ENCODE measurements around the gene EXOSC3. TPM values are rescaled to one million over a fixed set of nuclear protein-coding genes. Genes with fewer than 3 reads are reported as not detected.
A peak's percentile ranks its signal among the peaks of the same experiment; 100 is the strongest.

EXOSC3 gene
- total and polyA plus RNA-seq, 9 of the 15 experiments (the other 6 are each of a cell fraction or from before 2014, with no cell fraction given) = 18.5 to 266 (median 114) TPM

DNA sequence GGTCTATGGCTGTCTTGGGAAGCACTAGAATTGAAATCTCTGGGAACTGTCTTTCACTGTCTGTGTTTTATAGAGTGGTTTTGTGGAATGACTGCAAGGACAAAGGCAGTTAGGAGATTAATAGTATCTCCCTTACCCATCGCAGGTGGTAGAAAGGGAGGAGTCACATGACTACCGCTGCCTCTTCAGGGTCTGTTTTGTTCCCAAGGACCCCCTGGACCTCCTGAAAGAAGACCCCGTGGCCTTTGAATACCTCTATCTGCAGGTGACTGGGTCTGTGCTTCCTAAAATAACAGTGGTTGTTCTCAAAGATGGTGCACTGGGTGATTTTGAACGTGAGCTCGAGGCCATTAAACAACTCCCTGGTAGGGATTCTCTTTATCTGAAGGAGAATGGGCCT lies 54.0 kb downstream of the EXOSC3 start:
- in situ Hi-C loops (cut with MboI) = loop anchor here (25.0 kb wide), 1 partner anchor 631 kb away; no protein-coding TSS in a partner anchor
- no peak overlapping the region for H3K4me3 ChIP-seq
- WGBS (ENCODE audit: insufficient coverage, low coverage, missing lambda C conversion rate) = 2% methylated on average over 5 of the region's 5 CpGs
- H3K9me3 ChIP-seq (replicated peaks; ENCODE audit: control insufficient read depth, insufficient read depth, low read depth, low read length) = no peaks in the 10 kb centered on the region
- H2AFZ ChIP-seq (ENCODE audit: low read depth, low read length) = no peak overlapping the region
- H3K9me1 ChIP-seq (ENCODE audit: control insufficient read depth, insufficient read depth, low read length) = no peaks in the 10 kb centered on the region
- TF ChIP-seq MLLT1 (IDR thresholded peaks at IDR 0.05) = no peak
- TF ChIP-seq, protein P1, sequence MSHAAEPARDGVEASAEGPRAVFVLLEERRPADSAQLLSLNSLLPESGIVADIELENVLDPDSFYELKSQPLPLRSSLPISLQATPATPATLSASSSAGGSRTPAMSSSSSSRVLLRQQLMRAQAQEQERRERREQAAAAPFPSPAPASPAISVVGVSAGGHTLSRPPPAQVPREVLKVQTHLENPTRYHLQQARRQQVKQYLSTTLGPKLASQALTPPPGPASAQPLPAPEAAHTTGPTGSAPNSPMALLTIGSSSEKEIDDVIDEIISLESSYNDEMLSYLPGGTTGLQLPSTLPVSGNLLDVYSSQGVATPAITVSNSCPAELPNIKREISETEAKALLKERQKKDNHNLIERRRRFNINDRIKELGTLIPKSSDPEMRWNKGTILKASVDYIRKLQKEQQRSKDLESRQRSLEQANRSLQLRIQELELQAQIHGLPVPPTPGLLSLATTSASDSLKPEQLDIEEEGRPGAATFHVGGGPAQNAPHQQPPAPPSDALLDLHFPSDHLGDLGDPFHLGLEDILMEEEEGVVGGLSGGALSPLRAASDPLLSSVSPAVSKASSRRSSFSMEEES (CRISPR knock-in tag; IDR thresholded peaks at IDR 0.05) = peak; percentile 63
- H3K9ac ChIP-seq (ENCODE audit: insufficient read depth in 1 of 2, low read depth in 2 of 2, low read length in 2 of 2) = no peak overlapping the region
- FAIRE-seq (no peak), ATAC-seq (no peak), DNase-seq (ENCODE audit: extremely low read depth in 1 of 4, low spot score in 3 of 4) (no peak)
- no peaks in the 10 kb centered on the region for H3K79me2 ChIP-seq (ENCODE audit: control insufficient read depth, insufficient read depth, low read length)
- ChIA-PET CTCF (ENCODE audit: low intra/inter-chr PET ratio) (no interaction called here), POLR2A (interaction anchor here (0.6 kb wide), 1 partner anchor 290 kb away, joined by 4 read pairs; no protein-coding TSS in a partner anchor)
- intact Hi-C loops (cut with micrococcal nuclease) = no loop called here
- H3K27me3 ChIP-seq (ENCODE audit: control insufficient read depth in 2 of 2, insufficient read depth in 2 of 2, low read length in 2 of 2) = peaks cover 61 to 72% of the 10 kb centered on the region in 2 experiments
- no peaks in the 10 kb centered on the region for H3K4me1 ChIP-seq (replicated peaks in 1 of 2; ENCODE audit: control insufficient read depth in 2 of 2, insufficient read depth in 2 of 2, low read length in 2 of 2)
- no peaks in the 10 kb centered on the region for H3K36me3 ChIP-seq (ENCODE audit: control insufficient read depth, insufficient read depth, low read length)
- H4K20me1 ChIP-seq (replicated peaks; ENCODE audit: control insufficient read depth, insufficient read depth, low read length) = no peaks in the 10 kb centered on the region; the same call in 1 of the 2 replicates
- no TSS peak for BruUV-seq (replicated peaks)
- H3K4me2 ChIP-seq (ENCODE audit: insufficient read depth, low read length) = no peak overlapping the region
- no peak overlapping the region for H3K27ac ChIP-seq (ENCODE audit: extremely low read depth, low read depth, low read length)

Data from K562 (cell line).